ENCODE measurements around the gene FAM118A.
"Not testable (repeated sequence)": the region's sequence is repeated elsewhere in the genome, so short reads cannot be mapped to it uniquely, and the experiment has no call there.

The FAM118A gene

DNA sequence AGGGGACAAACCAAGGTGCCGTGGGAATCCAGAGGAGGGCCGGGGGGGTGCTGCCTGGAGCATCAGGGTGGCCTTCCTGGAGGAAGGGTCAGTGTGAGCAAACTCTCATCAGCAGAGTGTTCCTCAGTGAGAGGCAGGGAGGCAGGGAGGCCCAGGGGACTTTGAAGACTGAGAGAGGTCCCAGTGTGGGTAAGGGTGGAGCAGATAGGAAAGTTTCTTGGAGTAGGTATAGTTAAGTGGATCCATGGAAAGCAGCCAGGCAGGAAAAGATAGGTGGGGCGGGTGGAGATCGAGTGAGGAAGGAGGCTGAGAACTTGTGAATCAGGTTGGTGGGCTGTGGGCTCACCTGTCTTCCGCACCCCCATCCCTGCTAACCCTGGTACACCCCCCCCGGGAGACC, 15.7 kb upstream of the FAM118A start:
- Mint-ChIP-seq H3K36me3 (ENCODE audit: low read depth) (no peaks in the 10 kb centered on the region), H3K4me3 (no peak overlapping the region), H3K9me3 (no peaks in the 10 kb centered on the region), H3K27ac (no peak overlapping the region), H3K27me3 (ENCODE audit: low read depth) (no peaks in the 10 kb centered on the region), H3K4me1 (ENCODE audit: low read depth) (peaks cover 12% of the 10 kb centered on the region)

DNA sequence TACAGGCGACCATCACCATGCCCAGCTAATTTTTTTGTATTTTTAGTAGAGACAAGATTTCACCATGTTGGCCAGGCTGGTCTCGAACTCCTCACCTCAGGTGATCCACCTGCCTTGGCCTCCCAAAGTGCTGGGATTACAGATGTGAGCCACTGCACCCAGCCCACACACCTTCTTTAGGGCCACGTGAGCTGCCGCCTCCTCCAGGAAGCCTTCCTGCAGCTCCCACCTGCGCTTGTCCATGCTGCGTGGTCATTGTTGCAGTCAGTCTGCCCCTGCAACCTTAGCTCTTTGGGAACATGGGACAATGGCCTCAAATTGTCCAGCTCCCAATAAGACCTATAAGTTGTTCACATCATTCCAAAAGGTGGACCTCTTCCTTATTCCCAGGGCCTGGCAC, 14.7 kb upstream of the FAM118A start:
- H3K4me3 Mint-ChIP-seq; H3K9me3 Mint-ChIP-seq; H3K27me3 Mint-ChIP-seq (ENCODE audit: low read depth); H3K27ac Mint-ChIP-seq; H3K36me3 Mint-ChIP-seq (ENCODE audit: low read depth): not testable (repeated sequence)
- peaks cover 14% of the 10 kb centered on the region for H3K4me1 Mint-ChIP-seq (ENCODE audit: low read depth)

DNA sequence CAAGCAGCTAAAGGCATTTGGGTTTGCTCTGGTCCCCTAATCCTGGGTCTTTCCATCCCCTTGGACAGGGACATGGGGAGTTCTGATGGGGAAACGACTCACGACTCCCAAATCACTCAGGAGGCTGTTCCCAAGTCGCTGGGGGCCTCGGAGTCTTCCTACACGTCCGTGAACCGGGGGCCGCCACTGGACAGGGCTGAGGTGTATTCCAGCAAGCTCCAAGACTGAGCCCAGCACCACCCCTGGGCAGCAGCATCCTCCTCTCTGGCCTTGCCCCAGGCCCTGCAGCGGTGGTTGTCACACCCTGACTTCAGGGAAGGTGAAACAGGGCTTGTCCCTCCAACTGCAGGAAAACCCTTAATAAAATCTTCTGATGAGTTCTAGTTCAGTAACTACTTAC, 14.2 kb upstream of the FAM118A start:
- Mint-ChIP-seq H3K27ac (no peak overlapping the region), H3K27me3 (ENCODE audit: low read depth) (no peaks in the 10 kb centered on the region), H3K36me3 (ENCODE audit: low read depth) (no peaks in the 10 kb centered on the region), H3K9me3 (no peaks in the 10 kb centered on the region), H3K4me3 (no peak overlapping the region), H3K4me1 (ENCODE audit: low read depth) (peaks cover 14% of the 10 kb centered on the region)

DNA sequence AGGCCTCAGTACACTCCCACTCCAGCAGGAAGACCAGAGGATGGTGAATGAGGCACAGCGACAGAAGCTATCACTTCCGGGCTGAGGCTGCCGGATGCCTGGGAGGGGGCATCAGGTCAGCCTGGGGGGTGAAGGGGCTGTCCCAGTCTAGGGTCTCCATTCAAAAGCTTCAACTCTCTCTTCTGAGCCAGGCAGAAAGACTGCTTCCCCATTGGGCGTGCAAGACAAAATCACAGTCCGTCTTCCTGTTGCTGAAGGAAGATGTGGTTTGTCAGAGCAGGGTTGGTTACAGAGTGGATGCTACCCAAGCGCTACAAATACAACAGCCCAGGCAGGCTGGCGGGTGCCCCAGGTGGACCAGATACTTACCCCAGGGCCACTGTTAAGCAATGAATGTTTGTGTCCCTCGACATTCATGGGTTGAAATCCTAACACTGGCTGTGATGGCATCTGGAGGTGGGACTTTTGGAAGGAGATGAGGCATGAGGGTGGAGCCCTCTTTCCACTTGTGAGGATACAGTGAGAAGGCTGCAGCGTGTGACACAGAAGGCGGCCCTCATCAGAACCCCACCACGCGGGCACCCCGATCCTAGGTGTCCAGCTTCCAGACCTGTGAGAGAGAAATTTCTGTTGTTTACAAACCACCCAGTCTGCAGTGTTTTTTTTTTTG, 13.0 kb upstream of the FAM118A start:
- no peak overlapping the region for H3K4me3 Mint-ChIP-seq
- peak overlapping the region; percentile 79 for H3K27ac Mint-ChIP-seq
- no peaks in the 10 kb centered on the region for H3K9me3 Mint-ChIP-seq

DNA sequence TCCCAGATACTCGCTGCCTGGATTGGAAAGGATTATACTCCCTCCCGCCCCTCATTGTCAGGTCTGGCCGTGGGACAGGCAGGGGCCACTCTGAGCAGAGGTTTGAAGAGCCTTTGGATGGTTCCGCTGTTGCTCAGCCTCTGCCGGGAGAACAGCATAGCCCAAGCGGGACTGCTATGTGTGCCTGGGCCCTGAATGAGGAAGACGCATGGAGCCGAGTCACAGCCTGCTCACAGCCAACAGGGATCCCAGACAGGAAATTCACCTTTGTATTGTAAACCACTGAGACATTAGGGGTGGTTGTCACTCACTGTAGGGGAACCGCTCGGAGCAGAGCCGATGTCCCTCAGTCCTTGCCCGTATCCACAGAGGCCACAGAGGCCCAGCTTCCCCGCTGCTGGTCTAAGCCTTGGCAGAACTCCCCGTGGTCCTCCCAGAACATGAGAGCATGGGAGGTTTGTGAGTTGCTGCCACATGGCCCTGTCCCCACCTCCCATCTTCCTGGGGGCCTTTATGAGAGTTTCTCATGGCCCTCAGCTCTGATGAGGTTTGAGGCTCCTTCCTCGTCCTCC, 10.7 kb upstream of the FAM118A start:
- Mint-ChIP-seq H3K9me3 (no peaks in the 10 kb centered on the region), H3K4me1 (ENCODE audit: low read depth) (peaks cover 16% of the 10 kb centered on the region), H3K4me3 (no peak overlapping the region), H3K27me3 (ENCODE audit: low read depth) (no peaks in the 10 kb centered on the region), H3K27ac (no peak overlapping the region), H3K36me3 (ENCODE audit: low read depth) (no peaks in the 10 kb centered on the region)

More for the DNA sequence above, 13.0 kb upstream of the FAM118A start:
- Mint-ChIP-seq H3K36me3 (ENCODE audit: low read depth) (no peaks in the 10 kb centered on the region), H3K27me3 (ENCODE audit: low read depth) (no peaks in the 10 kb centered on the region), H3K4me1 (ENCODE audit: low read depth) (peaks cover 14% of the 10 kb centered on the region)

DNA sequence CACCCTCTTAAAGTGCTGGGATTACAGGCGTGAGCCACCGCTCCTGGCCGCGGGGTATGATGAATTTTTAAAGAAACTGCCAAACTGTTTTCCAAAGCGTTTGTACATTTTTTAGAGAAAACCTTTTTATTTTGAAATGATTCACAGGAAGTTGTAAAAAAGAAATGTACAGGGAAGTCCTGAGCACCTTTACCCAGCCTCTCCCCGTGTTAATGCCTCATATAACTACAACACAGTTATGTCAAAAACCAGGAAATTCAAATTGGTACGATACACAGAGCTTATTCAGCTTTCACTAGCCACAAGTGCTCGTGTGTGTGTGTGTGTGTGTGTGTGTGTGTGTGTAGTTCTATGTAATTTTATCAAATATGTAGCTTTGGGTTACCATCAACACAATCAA, 7.0 kb upstream of the FAM118A start:
- Mint-ChIP-seq H3K36me3 (ENCODE audit: low read depth) (no peaks in the 10 kb centered on the region), H3K27me3 (ENCODE audit: low read depth) (peaks cover 6% of the 10 kb centered on the region), H3K4me1 (ENCODE audit: low read depth) (peaks cover 5% of the 10 kb centered on the region), H3K9me3 (no peaks in the 10 kb centered on the region), H3K4me3 (no peak overlapping the region), H3K27ac (no peak overlapping the region)

DNA sequence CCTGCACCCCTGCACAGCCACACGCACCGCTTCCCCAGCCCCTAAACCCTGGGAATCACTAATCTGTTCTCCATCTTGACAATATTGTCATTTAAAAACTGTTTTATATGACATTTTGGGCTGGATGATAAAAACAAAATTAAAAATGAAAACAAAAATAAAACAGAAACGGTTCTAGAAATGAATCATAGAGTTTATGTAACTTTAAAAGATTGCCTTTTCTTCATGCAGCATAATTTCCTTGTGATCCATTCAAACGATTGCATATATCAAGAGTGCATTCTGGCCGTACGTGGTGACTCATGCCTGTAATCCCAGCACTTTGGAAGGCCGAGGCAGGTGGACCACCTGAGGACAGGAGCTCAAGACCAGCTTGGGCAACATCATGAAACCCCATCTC, 6.6 kb upstream of the FAM118A start:
- H3K36me3 Mint-ChIP-seq (ENCODE audit: low read depth), result no peaks in the 10 kb centered on the region
- H3K4me3 Mint-ChIP-seq, result no peak overlapping the region
- H3K27ac Mint-ChIP-seq, result no peak overlapping the region
- H3K4me1 Mint-ChIP-seq (ENCODE audit: low read depth), result peaks cover 5% of the 10 kb centered on the region
- no peaks in the 10 kb centered on the region for H3K9me3 Mint-ChIP-seq
- peaks cover 6% of the 10 kb centered on the region for H3K27me3 Mint-ChIP-seq (ENCODE audit: low read depth)

DNA sequence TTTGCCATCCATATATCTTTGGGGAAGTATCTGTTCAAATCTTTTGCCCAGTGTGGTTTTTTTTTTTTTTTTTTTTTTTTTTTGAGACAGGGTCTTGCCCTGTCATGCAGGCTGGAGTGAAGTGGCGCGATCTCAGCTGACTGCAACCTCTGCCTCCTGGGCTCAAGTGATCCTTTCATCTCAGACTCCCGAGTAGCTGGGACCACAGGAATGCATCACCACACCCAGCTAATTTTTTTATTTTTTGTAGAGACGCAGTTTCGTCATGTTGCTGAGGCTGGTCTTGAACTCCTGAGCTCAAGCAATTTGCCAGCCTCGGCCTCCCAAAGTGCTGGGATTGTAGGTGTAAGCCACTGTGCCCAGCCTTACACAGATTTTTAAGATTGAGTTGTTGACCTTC, 4.8 kb upstream of the FAM118A start:
- no peak overlapping the region for H3K27ac Mint-ChIP-seq
- H3K9me3 Mint-ChIP-seq, result no peaks in the 10 kb centered on the region
- H3K27me3 Mint-ChIP-seq (ENCODE audit: low read depth), result peaks cover 6% of the 10 kb centered on the region

DNA sequence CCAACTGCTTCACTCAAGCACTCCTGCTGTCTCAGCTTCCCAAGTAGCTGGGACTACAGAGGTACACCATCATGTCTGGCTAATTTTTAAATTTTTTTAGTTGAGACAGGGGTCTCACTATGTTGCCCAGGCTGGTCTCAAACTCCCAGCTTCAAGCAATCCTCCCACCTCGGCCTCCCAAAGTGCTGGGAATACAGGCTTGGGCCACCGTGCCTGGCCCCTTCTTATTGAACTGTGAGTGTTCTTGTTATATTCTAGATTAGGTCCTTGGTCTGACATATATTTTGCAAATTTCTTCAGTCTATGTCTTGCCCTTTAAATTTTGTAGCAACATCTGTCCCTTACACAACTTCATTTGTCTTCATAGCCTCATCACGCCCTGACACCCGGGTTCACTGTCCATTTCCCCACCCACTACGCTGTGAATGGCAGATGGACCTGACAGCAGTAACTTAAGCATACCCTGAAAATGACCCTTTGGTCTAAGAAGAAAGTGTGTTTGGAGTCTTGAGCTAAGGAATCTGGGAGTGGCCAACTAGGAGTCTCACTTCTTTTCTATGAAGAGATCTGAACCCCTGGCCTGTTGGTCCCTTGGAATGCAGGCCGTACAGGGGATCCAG, 4.2 kb upstream of the FAM118A start:
- peaks cover 14% of the 10 kb centered on the region for H3K4me1 Mint-ChIP-seq (ENCODE audit: low read depth)
- peaks cover 2% of the 10 kb centered on the region for H3K36me3 Mint-ChIP-seq (ENCODE audit: low read depth)
- no peaks in the 10 kb centered on the region for H3K9me3 Mint-ChIP-seq
- peaks cover 6% of the 10 kb centered on the region for H3K27me3 Mint-ChIP-seq (ENCODE audit: low read depth)
- H3K4me3 Mint-ChIP-seq, result no peak overlapping the region
- H3K27ac Mint-ChIP-seq, result peak overlapping the region; percentile 46

More for the DNA sequence above, 4.8 kb upstream of the FAM118A start:
- Mint-ChIP-seq H3K4me3 (no peak overlapping the region), H3K4me1 (ENCODE audit: low read depth) (peaks cover 12% of the 10 kb centered on the region), H3K36me3 (ENCODE audit: low read depth) (peaks cover 2% of the 10 kb centered on the region)

DNA sequence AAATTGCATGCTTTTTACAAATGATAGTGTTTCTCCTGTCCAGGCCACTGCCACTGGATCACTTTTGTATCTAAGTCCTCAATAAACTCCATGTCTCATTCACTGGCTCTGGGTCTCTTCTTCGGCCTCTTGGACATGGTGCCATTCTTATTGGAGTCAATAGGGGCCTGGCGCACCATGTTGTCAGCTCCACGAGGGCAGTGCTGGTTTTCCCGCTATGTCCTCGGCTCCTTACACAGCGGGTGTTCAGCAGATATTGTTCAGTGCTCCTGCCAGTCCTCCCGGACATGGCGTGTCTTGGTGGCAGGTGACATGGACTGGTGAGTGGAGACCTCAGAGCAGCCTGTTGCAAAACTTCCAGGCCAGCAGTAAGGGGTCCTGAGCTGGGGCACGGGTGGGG, 3.6 kb upstream of the FAM118A start:
- H3K36me3 Mint-ChIP-seq (ENCODE audit: low read depth), result peaks cover 6% of the 10 kb centered on the region
- peaks cover 20% of the 10 kb centered on the region for H3K4me1 Mint-ChIP-seq (ENCODE audit: low read depth)
- no peak overlapping the region for H3K27ac Mint-ChIP-seq
- H3K4me3 Mint-ChIP-seq, result no peak overlapping the region
- H3K27me3 Mint-ChIP-seq (ENCODE audit: low read depth), result peaks cover 6% of the 10 kb centered on the region
- H3K9me3 Mint-ChIP-seq, result no peaks in the 10 kb centered on the region

DNA sequence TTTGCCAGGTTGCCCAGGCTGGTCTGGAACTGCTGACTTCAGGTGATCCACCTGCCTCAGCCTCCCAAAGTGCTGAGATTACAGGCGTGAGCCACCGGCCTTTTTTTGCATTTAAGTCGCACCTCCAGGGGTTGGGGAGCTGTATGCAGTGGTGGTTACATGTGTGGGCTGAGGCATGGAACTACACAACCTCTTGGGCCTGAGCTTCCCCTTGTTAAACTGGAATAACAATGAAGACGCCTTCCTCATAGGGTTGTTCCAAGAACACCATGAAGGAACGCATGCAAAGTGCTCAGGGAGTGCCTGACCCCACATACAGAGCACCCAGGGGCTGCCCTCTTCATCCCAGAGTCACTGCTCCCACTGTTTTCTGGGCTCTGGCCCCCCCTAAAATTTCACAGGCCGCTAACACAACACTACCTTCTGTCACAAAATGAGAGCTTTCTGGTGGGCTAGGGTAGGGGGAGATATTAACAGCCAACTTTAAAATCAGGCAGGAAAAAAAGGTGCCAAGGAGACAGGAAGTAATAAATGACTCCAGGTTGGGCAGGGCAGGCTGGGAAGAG, 1.3 kb upstream of the FAM118A start:
- H3K9me3 Mint-ChIP-seq, result no peaks in the 10 kb centered on the region
- peaks cover 32% of the 10 kb centered on the region for H3K4me1 Mint-ChIP-seq (ENCODE audit: low read depth)
- peak overlapping the region; percentile 79 for H3K4me3 Mint-ChIP-seq
- peaks cover 19% of the 10 kb centered on the region for H3K36me3 Mint-ChIP-seq (ENCODE audit: low read depth)
- peaks cover 6% of the 10 kb centered on the region for H3K27me3 Mint-ChIP-seq (ENCODE audit: low read depth)
- peak overlapping the region; percentile 93 for H3K27ac Mint-ChIP-seq

DNA sequence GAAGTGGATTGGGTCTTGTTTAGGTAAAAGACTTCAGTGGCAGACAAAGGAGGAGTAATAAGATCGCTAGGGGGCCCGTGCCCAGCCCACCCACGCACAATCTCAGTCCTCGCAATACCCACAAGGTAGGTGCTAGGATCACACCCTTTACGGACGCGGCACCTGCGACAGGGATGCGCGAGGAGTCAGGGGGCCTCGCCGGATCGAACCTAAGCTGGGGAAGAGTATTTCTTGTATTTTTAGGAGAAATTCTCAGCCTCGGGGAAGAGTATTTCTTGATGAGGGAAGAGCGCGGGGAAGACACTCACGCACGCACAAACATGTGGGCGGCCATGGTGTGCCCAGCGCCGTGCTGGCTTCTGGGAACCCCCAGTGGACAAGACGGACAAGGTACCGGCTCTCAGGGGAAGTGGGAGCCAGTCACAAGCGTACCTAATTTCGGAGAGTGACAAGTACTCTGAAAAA, 745 bp upstream of the FAM118A start:
- Mint-ChIP-seq H3K9me3 (no peaks in the 10 kb centered on the region), H3K4me1 (ENCODE audit: low read depth) (peaks cover 32% of the 10 kb centered on the region), H3K4me3 (peak overlapping the region; percentile 79), H3K27me3 (ENCODE audit: low read depth) (peaks cover 6% of the 10 kb centered on the region), H3K27ac (peak overlapping the region; percentile 93), H3K36me3 (ENCODE audit: low read depth) (peaks cover 20% of the 10 kb centered on the region)

DNA sequence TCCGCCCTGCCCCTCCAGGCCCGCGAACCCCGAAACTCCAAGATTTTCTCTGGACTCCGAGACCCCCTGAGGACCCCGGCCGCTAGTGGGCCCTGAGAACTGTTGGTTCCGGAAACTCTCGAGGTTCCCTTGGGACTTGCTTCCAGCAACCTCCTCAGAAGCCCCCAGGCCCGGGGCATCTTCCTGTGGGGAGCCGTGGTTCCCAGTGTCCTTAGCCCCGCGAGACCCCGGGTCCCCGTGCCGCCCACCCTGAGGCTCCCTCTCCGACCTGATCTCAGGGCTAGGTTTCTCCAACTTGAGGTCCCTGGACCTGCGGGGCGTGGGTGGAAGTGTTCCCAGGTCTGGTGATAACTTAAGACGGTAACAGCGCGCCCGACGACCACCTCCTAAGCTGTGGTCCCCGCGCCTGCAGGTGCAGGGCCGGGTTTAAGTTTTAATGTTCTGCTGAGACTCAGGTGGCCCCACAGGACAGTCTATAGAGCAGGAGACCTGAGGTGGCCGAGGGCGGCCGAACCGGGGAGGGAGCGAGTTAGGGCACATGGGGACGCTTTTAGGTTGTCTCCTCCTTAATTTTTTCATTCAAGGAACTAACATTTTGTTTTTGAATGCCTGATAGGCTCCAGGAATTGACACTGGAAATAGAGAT, 720 bp downstream of the FAM118A start:
- peaks cover 41% of the 10 kb centered on the region for H3K4me1 Mint-ChIP-seq (ENCODE audit: low read depth)
- H3K27ac Mint-ChIP-seq, result peak overlapping the region; percentile 67
- H3K4me3 Mint-ChIP-seq, result peak overlapping the region; percentile 81
- H3K9me3 Mint-ChIP-seq, result no peaks in the 10 kb centered on the region
- H3K27me3 Mint-ChIP-seq (ENCODE audit: low read depth), result peaks cover 4% of the 10 kb centered on the region
- peaks cover 23% of the 10 kb centered on the region for H3K36me3 Mint-ChIP-seq (ENCODE audit: low read depth)

DNA sequence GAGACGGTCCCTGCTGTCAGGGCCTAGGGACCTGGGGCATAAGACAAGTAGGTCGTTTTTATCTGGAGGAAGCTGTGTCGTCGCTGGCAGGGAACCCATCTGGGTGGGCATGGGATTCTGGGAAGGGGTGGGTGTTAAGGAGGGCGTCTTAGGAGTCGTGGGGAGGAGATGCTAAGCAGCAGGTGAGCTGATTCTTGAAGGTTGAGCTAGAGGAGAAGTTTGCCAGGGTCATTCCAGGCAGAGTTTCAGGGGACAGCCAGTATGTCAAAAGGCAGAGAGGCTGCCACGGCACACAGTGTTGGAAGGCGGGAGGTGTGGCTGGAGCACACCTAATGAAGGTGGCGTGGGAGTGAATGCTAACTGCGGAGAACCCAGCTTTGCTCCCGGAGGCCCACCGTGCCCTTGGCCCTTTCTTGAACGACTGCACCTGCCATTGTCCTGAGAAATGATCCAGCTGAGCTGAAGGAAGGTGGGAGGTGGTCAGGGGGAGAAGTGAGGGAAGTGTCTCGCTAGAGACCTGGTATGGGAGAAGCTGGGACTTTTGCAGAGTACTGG, 1.3 kb downstream of the FAM118A start:
- no peaks in the 10 kb centered on the region for H3K27me3 Mint-ChIP-seq (ENCODE audit: low read depth)

More for the DNA sequence above, 1.3 kb downstream of the FAM118A start:
- Mint-ChIP-seq H3K36me3 (ENCODE audit: low read depth) (peaks cover 23% of the 10 kb centered on the region), H3K4me3 (peak overlapping the region; percentile 81), H3K27ac (peak overlapping the region; percentile 67), H3K4me1 (ENCODE audit: low read depth) (peaks cover 41% of the 10 kb centered on the region), H3K9me3 (no peaks in the 10 kb centered on the region)
